Neural cell (in vitro differentiated cells): ENCODE results near the gene TTC31. TPM values are rescaled to one million over a fixed set of nuclear protein-coding genes. Genes with fewer than 3 reads are reported as not detected.
A peak's percentile ranks its signal among the peaks of the same experiment; 100 is the strongest.

ENCODE experiments used
- H2AFZ ChIP-seq: fragments of 200-600, 300-800 bp; sonication (generic), shearing (Covaris generic); 2 replicates; pipeline ENCODE4 v1.6.0; 2014; ENCODE audit warnings: low read depth, mild to moderate bottlenecking, antibody characterized with exemption, low read length, moderate library complexity
- H3F3A ChIP-seq: fragments of 200-600 bp; shearing (Covaris generic); 2 replicates; pipeline ENCODE4 v1.6.1; 2016; ENCODE audit warnings: mild to moderate bottlenecking, moderate library complexity, mixed read lengths, antibody characterized with exemption, low read length; ENCODE audit not compliant: insufficient read depth, poor library complexity, severe bottlenecking
- H3K27ac ChIP-seq: fragments of 200-600, 300-800 bp; sonication (generic), shearing (Covaris generic); 2 replicates; pipeline ENCODE4 v1.5.1; 2014; ENCODE audit warnings: mild to moderate bottlenecking, low read length, moderate library complexity
- H3K27me3 ChIP-seq: fragments of 300-800, 200-600 bp; sonication (generic), shearing (Covaris generic); 2 replicates; pipeline ENCODE4 v1.6.0; 2014; ENCODE audit warnings: mild to moderate bottlenecking, low read depth, low read length, moderate library complexity; ENCODE audit not compliant: insufficient read depth
- H3K36me3 ChIP-seq: fragments of 300-800, 200-600 bp; sonication (generic), shearing (Covaris generic); 2 replicates; pipeline ENCODE4 v1.5.1; 2014; ENCODE audit warnings: mild to moderate bottlenecking, antibody characterized with exemption, low read length, moderate library complexity; ENCODE audit not compliant: insufficient read depth
- H3K4me2 ChIP-seq: fragments of 300-800, 200-600 bp; sonication (generic), shearing (Covaris generic); 2 replicates; pipeline ENCODE4 v1.6.0; 2014; ENCODE audit warnings: mild to moderate bottlenecking, low read length
- H3K4me3 ChIP-seq: fragments of 300-800, 200-600 bp; sonication (generic), shearing (Covaris generic); 2 replicates; pipeline ENCODE4 v1.5.1; 2014; ENCODE audit warnings: mild to moderate bottlenecking, low read length, moderate library complexity
- H3K79me2 ChIP-seq: fragments of 200-600 bp; shearing (Covaris generic); replicated peaks from 2 replicates; pipeline ENCODE4 v1.6.0; 2014; ENCODE audit warnings: mild to moderate bottlenecking, low read length, moderate library complexity; ENCODE audit not compliant: insufficient read depth
- H3K9ac ChIP-seq: fragments of 300-800, 200-600 bp; sonication (generic), shearing (Covaris generic); 2 replicates; pipeline ENCODE4 v1.6.1; 2016; ENCODE audit warnings: mild to moderate bottlenecking, low read length, mixed read lengths
- H3K9me2 ChIP-seq: fragments of 200-600 bp; shearing (Covaris generic); 2 replicates; pipeline ENCODE4 v1.6.1; 2016; ENCODE audit warnings: mild to moderate bottlenecking, low read length, mixed read lengths; ENCODE audit not compliant: insufficient read depth
- H3K9me3 ChIP-seq: fragments of 200-600, 300-800 bp; sonication (generic), shearing (Covaris generic); 2 replicates; pipeline ENCODE4 v1.6.1; 2016; ENCODE audit warnings: mild to moderate bottlenecking, mixed run types, low read length, moderate library complexity, mixed read lengths
- H4K20me1 ChIP-seq: fragments of 200-600 bp; shearing (Covaris generic); 2 replicates; pipeline ENCODE4 v1.6.1; 2016; ENCODE audit warnings: mild to moderate bottlenecking, mixed run types; ENCODE audit not compliant: insufficient read depth
- CTCF ChIP-seq: fragments of 450-650 bp; IDR thresholded peaks from 2 replicates; pipeline ENCODE4 v1.5.1; 2014; ENCODE audit warnings: antibody characterized with exemption, mild to moderate bottlenecking, moderate library complexity; ENCODE audit not compliant: poor library complexity, severe bottlenecking
- EP300 ChIP-seq: fragments of 450-650 bp; conservative IDR thresholded peaks from 2 replicates; pipeline ENCODE4 v1.6.1; 2014; ENCODE audit warnings: antibody characterized with exemption, mild to moderate bottlenecking, moderate library complexity; ENCODE audit not compliant: poor library complexity, severe bottlenecking
- EZH2 ChIP-seq: fragments of 200-600, 300-800 bp; shearing (Covaris generic), sonication (generic); IDR thresholded peaks from 2 replicates; pipeline ENCODE4 v1.6.1; 2014; ENCODE audit warnings: antibody characterized with exemption, low read length, borderline replicate concordance, mild to moderate bottlenecking; ENCODE audit not compliant: insufficient read depth, poor library complexity, severe bottlenecking
- MXI1 ChIP-seq: fragments of 450-650 bp; conservative IDR thresholded peaks from 2 replicates; pipeline ENCODE4 v1.6.1; 2014; ENCODE audit warnings: antibody characterized with exemption, mild to moderate bottlenecking; ENCODE audit not compliant: poor library complexity, severe bottlenecking
- POLR2AphosphoS5 ChIP-seq: IDR thresholded peaks from 2 replicates; pipeline ENCODE4 v1.6.1; 2012
- RAD21 ChIP-seq: fragments of 450-650 bp; conservative IDR thresholded peaks from 2 replicates; pipeline ENCODE4 v1.6.1; 2014; ENCODE audit warnings: antibody characterized with exemption, mild to moderate bottlenecking, moderate library complexity
- REST ChIP-seq: IDR thresholded peaks from 2 replicates; pipeline ENCODE4 v1.6.1; 2012; ENCODE audit warnings: borderline replicate concordance
- SMC3 ChIP-seq: fragments of 450-650 bp; conservative IDR thresholded peaks from 2 replicates; pipeline ENCODE4 v1.6.1; 2014; ENCODE audit warnings: antibody characterized with exemption, mild to moderate bottlenecking, moderate library complexity; ENCODE audit not compliant: poor library complexity
- TAF1 ChIP-seq: IDR thresholded peaks from 2 replicates; pipeline ENCODE4 v1.6.1; 2012; ENCODE audit warnings: low read depth
- polyA plus RNA-seq: library from polyadenylated mRNA; depleted of rRNA; stranded (reverse); fragments of >200 nt; gene quantifications from 2 replicates; pipeline ENCODE4 v1.2.3, GENCODE V29; 2014

TTC31 gene
- polyA plus RNA-seq, 1 donor from 2014 or later = 11.0 TPM

GRCh38 chr2:74530239-74531187 lies 47.6 kb downstream of the TTC31 start:
- Histone ChIP-seq H2AFZ (peak overlapping the region; percentile 40), H3K9me2 (no peaks in the 10 kb centered on the region), H3F3A (no peaks in the 10 kb centered on the region), H3K4me3 (peak overlapping the region; percentile 73), H3K27me3 (no peaks in the 10 kb centered on the region), H4K20me1 (no peaks in the 10 kb centered on the region), H3K4me2 (peak overlapping the region; percentile 86), H3K9me3 (no peaks in the 10 kb centered on the region), H3K27ac (peak overlapping the region; percentile 75), H3K9ac (peak overlapping the region; percentile 78), H3K36me3 (no peaks in the 10 kb centered on the region), H3K79me2 (peaks cover 14% of the 10 kb centered on the region)
- TF ChIP-seq POLR2AphosphoS5 = no peak

- Histone ChIP-seq H2AFZ (no peak overlapping the region), H3K9me3 (no peaks in the 10 kb centered on the region), H3K9ac (no peak overlapping the region), H3K27me3 (no peaks in the 10 kb centered on the region), H3K4me3 (peak overlapping the region; percentile 73), H3K27ac (no peak overlapping the region), H3K9me2 (no peaks in the 10 kb centered on the region), H4K20me1 (no peaks in the 10 kb centered on the region), H3K4me2 (no peak overlapping the region), H3F3A (no peaks in the 10 kb centered on the region), H3K79me2 (peaks cover 14% of the 10 kb centered on the region), H3K36me3 (no peaks in the 10 kb centered on the region)
- TF ChIP-seq EZH2 = no peak
- no peak for TF ChIP-seq POLR2AphosphoS5
- TF ChIP-seq EP300 = no peak
- TF ChIP-seq SMC3 = no peak
- no peak for TF ChIP-seq TAF1
- no peak for TF ChIP-seq CTCF
- TF ChIP-seq MXI1 = no peak
- no peak for TF ChIP-seq REST
- no peak for TF ChIP-seq RAD21
These were observed 48.8 kb downstream of the TTC31 start for GRCh38 chr2:74531666-74532065.
